Iris pigment epithelial cell (primary cell): ENCODE data around the gene FOXO3.
"Not testable (repeated sequence)": the region's sequence is repeated elsewhere in the genome, so short reads cannot be mapped to it uniquely, and the experiment has no call there.

Experiments
- DNase-seq: peaks from one replicate; pipeline ENCODE4 v3.0.0-alpha.2; 2011; ENCODE audit warnings: low read depth

FOXO3 gene

GRCh38 chr6:108630050-108630714 is 69.5 kb downstream of the FOXO3 start:
- DNase-seq: no peak

- DNase-seq: no peak
Observed at GRCh38 chr6:108632441-108632840, 71.7 kb downstream of the FOXO3 start.

GRCh38 chr6:108633436-108633835 is 72.7 kb downstream of the FOXO3 start:
- no peak for DNase-seq

- peak; percentile 49 for DNase-seq
Observed at GRCh38 chr6:108635505-108636226, 74.9 kb downstream of the FOXO3 start.

- no peak for DNase-seq
Observed at GRCh38 chr6:108637963-108638362, 77.2 kb downstream of the FOXO3 start.

- no peak for DNase-seq
Observed at GRCh38 chr6:108638993-108639392, 78.3 kb downstream of the FOXO3 start.

GRCh38 chr6:108640104-108640503 is 79.4 kb downstream of the FOXO3 start:
- DNase-seq: no peak

- no peak for DNase-seq
Observed at GRCh38 chr6:108643184-108643583, 82.5 kb downstream of the FOXO3 start.

- DNase-seq: no peak
Observed at GRCh38 chr6:108644252-108644651, 83.5 kb downstream of the FOXO3 start.

- peak; percentile 27 for DNase-seq
Observed at GRCh38 chr6:108648191-108648590, 87.5 kb downstream of the FOXO3 start.

GRCh38 chr6:108650325-108650724 is 89.6 kb downstream of the FOXO3 start:
- DNase-seq: no peak

GRCh38 chr6:108650781-108651180 is 90.1 kb downstream of the FOXO3 start:
- DNase-seq: peak; percentile 86

GRCh38 chr6:108651340-108652227 is 90.9 kb downstream of the FOXO3 start:
- peak; percentile 93 for DNase-seq

- no peak for DNase-seq
Observed at GRCh38 chr6:108652375-108652774, 91.7 kb downstream of the FOXO3 start.

- peak; percentile 76 for DNase-seq
Observed at GRCh38 chr6:108653949-108654348, 93.2 kb downstream of the FOXO3 start.

GRCh38 chr6:108654465-108655106 is 93.9 kb downstream of the FOXO3 start:
- DNase-seq: peak; percentile 62

GRCh38 chr6:108655806-108656651 is 95.3 kb downstream of the FOXO3 start:
- peak; percentile 83 for DNase-seq

GRCh38 chr6:108656836-108657235 is 96.1 kb downstream of the FOXO3 start:
- no peak for DNase-seq

GRCh38 chr6:108658174-108658573 is 97.5 kb downstream of the FOXO3 start:
- DNase-seq: no peak

GRCh38 chr6:108658785-108659184 is 98.1 kb downstream of the FOXO3 start:
- DNase-seq: not testable (repeated sequence)

GRCh38 chr6:108660251-108660650 is 99.5 kb downstream of the FOXO3 start:
- DNase-seq: no peak
